Stimulated activated CD4-positive, alpha-beta T cell treated with anti-CD3 and anti-CD28 coated beads, Interleukin-1b, Interleukin-23, amount 100 ng/mL, for 1 hour (primary cell): Measurements from ENCODE around the gene VPS35.

Source experiments
- DNase-seq, 2 donors: peaks; one replicate each; pipeline ENCODE4 v3.0.0-alpha.2; 2020; ENCODE audit warnings: low read depth in 2 of 2

The VPS35 gene

GRCh38 chr16:46613352-46613751 is 75.6 kb downstream of the VPS35 start:
- DNase-seq = no peak

- DNase-seq = no peak
Measured at GRCh38 chr16:46612121-46612520, 76.9 kb downstream of the VPS35 start.

- no peak for DNase-seq
Measured at GRCh38 chr16:46607529-46607928, 81.4 kb downstream of the VPS35 start.

GRCh38 chr16:46606231-46606630 is 82.7 kb downstream of the VPS35 start:
- no peak for DNase-seq
